CD4-positive, alpha-beta T cell treated with Interferon gamma for 1 hour (primary cell): Measurements from ENCODE around the gene BRD4.
A peak's percentile ranks its signal among the peaks of the same experiment; 100 is the strongest.

Source experiments
- DNase-seq: peaks from one replicate; pipeline ENCODE4 v3.0.0-alpha.2; 2020

BRD4 gene

DNA sequence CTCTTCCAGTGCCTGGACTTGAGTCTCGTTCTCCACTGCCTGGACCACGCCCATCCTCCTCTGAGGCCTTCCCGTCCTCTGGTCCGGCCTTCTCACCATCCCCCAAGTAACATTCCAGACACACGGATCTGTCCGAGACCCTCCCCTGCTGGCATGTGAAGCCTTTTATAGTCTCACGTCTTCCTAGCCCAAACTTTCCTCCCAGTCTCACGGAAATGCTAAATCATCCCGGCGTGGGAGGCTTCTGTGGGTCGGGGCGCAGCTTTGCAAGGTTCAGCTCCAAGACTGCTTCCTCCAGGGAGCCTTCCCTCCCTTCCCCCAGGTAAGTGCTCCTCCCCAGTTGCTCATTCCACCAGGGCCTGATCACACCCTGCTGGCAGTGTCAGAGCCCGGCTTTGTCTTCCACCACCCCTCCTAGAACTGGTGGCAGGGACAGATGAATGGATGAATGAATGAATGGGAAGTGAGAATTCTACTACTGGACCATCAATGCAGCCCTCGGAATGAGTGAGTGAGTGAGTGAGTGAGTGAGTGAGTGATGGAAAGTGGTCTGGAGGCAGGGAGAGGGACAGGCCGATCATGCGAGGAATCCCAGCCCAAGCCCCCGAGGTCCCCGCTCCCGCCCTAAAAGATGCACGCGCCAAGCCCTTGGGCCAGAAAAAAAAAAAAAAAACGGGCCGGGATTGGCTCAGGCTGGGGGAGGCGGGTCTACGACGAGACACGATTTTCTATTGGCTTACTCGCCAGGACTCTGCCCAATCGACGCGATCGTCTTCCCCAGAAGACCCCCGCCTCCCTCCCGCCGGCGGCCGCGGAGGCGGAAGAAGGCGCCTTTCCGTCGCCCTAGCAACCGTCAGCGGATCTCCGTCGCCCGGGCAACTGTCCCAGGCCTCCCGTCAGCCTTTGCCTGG is 109.3 kb downstream of the BRD4 start:
- peak; percentile 87 for DNase-seq

- DNase-seq = no peak
Observed at GRCh38 chr19:15220833-15221232, 111.5 kb downstream of the BRD4 start.

DNA sequence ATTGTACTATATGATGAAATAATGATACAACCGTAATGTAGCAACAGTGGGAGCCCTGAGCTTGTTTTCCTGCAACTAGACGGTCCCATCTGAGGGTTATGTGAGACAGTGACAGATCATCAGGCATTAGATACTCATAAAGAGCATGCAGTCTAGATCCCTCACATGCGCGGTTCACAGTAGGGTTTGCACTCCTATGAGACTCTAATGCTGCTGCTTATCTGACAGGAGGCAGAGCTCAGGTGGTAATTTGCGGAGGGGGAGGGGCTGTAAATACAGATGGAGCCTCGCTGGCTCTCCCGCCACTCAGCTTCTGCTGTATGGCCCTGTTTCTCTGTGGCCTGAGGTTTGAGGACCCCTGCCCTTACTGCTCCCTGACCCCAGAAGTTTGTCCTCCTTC is 113.8 kb downstream of the BRD4 start:
- DNase-seq = no peak

GRCh38 chr19:15216363-15216762 is 116.0 kb downstream of the BRD4 start:
- no peak for DNase-seq

DNA sequence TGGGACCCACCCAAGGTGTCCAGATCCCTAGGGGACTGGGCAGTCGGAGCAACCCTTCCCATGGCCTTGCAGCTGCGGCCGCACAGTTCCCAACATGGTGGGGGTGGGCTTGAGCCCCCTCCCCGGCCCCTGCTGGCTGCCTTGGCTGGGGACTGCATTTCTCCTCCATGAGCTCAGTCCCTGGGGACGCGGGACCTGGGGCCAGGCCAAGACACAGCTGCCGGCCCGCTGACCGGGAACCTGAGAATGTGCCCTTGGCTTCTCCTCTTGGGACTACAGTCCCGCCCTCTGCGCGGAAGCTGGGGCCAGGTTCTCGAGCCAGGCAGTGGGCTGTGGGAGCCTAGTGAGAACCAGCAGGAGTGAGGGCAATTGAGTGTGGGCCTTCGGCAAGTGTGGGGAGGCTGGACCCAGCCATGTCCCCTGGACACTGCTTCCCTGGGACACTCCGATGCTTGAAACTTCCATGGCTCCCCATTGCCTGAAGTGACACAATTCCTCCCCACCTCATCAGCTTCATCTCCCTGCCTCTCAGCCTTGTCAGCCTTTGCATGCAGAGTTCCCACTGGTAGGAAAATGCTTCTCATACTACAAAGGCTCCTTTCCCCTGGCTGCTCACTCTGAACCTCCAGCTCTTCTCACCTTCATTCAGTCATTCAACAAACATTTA is 118.5 kb downstream of the BRD4 start:
- no peak for DNase-seq

DNA sequence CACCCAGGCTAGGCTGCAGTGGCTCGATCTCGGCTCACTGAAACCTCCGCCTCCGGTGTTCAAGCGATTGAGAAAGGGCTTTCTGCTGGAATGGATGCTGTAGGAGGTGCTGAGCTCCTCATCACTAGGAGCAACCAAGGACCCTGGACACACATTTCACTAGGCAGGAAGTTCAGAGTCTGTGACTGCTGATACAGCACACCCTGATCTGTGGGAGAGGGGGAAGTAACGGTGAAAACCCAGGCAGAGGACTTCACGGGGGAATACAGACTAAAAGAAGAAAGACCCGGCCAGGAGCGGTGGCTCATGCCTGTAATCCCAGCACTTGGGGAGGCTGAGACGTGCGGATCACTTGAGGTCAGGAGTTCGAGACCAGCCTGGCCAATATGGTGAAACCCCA is 119.6 kb downstream of the BRD4 start:
- no peak for DNase-seq

DNA sequence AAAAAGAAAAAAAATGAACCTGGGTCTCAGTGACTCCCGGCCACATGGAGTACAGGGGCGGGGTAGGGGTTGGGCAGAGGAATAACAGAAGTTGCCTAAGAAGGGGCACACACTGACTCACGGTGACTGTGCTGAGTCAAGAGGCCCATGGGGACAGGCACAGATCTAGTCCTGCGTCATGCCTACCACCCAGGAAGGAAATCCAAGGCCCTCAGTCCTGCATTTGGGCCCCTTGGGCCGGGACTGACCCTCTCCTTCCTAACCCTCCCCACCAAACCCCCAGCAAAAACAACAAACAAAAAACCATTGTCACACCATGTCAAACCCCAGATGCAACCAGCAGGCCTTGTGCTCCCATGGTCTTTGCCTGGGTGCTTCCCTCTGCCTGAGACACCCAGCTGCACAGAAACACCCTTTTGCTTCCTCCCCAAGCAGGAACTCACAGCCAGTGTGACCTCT is 122.0 kb downstream of the BRD4 start:
- DNase-seq = peak; percentile 79

DNA sequence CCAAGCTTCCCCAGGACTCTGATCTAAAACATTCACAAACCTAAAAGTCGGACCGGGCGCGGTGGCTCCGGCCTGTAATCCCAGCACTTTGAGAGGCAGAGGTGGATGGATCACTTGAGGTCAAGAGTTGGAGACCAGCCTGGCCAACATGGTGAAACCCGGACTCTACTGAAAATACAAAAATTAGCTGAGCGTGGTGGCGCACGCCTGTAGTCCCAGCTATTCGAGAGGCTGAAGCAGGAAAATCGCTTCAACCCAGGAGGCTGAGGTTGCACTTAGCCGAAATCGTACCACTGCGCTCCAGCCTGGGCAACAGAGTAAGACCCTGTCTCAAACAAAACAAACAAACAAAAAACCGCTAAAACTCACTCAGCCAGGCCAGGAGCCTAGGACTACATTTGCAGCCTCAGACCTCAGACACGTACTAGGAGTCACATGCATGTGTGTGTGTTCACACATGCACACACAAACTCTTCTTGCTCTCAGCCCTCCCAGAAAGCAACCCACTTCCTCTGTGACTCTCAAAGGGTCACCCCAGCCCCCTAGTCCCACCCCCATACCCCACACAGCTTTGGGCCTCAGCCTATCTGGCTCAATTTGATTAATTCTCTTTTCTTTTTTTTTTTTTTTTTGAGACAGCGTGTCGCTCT is 130.8 kb downstream of the BRD4 start:
- no peak for DNase-seq

GRCh38 chr19:15200553-15201364 is 131.6 kb downstream of the BRD4 start, which contains the start of gene NOTCH3:
TSS of gene NOTCH3 (minus strand) at chr19:15200995. CDS start at chr19:15200905, 90 bp downstream.
- no peak for DNase-seq

- DNase-seq = no peak
Observed at GRCh38 chr19:15199661-15200552, 132.4 kb downstream of the BRD4 start.

DNA sequence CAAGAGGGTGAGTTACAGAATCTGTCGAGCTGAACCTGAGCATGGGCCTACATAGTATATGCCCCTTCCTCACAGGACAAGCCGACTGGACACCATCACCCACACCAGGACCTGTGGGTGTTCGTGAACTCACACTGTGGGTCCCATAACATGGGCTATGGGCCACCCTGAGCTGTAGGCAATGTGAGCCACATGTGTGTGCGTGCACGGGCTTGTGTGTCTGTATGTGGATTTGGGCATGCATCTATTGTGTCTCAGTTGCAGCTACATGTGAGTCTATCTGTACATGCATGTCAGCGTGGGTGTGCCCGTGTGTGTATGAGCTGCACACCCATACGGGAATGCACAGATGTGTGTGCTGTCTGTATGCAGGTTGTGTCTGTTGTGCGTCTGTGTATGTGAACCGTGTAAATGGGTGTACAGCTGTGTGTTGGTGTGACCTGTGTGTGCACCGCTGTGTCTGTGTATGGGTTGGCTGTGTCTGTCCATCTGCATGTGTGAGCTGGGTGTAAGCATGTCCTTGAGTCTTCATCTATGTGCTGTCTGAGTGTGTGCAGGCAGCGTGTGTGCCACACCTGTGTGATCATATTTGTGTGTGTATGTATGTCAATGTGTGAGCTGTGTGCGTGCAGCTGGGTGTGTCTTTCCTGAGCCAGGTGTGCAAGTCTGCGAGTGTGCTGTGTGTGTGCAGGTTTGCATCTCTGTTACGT is 133.2 kb downstream of the BRD4 start:
- DNase-seq = no peak

DNA sequence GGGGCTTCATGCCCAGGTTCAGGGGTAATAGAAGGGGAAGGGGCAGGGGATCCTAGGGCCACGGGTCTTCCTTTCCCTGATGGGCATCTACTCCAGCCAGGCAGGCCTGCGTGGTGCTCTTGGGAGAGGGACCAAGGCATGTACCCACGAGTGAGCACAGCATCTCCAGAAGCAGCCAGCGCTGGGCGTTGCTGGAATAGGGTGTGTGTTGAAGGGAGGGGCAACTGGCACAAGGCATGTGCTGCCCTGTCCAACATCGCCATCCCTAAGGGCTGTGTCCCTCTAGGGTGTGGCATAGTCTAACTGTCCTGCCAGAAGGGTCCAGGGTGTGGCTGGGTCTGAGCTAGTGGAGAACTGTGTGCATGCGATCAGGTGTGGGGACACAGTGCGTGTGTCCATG is 134.4 kb downstream of the BRD4 start:
- no peak for DNase-seq

DNA sequence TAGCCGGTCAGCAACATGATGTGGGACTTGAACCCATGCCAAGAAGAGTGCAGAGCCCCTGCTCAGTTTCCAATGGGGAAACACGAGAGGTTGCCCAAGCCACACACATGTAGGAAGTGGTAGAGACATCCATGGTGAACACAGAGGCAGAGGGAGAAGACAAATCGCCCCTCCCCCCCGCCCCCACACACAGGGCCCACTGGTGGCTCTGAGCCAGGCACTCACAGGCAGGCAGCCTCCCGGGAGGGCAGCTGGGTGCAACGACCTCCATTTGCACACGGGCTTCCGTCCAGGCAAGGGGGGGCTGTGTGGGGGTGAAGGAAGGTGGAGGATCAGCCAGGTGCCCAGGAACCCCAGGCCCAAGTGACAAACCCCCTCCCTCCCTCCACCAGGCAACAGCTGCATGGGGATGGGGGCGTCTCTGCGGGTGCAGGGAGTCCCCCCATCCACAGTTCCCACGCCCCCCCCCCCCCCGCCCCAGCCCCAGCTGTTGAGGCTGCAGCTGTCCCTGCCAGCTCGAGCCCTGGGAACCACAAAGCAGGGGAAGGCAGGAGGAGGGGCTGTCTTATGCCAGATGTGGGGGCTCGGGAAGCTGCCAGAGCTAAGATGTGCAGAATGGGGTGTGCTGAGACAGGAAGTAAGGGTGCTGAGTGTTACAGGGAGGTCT is 134.9 kb downstream of the BRD4 start:
- DNase-seq = no peak

GRCh38 chr19:15196360-15197005 is 135.9 kb downstream of the BRD4 start:
- no peak for DNase-seq

GRCh38 chr19:15195371-15196334 is 136.7 kb downstream of the BRD4 start:
- no peak for DNase-seq

DNA sequence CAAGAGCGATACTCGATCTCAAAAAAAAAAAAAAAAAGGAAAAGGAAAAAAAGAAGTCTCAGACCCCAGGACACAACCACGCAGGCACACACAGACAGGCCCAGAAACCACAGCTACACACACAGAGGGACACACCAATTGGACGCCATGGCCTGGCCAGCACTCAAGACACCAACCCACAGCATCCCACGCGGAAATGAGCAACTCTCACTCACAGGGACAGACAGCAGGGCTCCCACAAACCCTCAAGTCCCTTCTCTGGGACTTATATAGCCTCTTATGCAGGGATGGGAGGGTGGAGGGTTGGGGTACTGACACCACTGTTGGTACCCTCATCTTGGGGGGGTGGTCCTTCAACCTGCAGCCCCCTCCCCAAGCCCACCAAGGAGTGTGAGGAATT is 137.4 kb downstream of the BRD4 start:
- no peak for DNase-seq

- DNase-seq = no peak
Observed at GRCh38 chr19:15191982-15192381, 140.4 kb downstream of the BRD4 start.

GRCh38 chr19:15191514-15191913 is 140.8 kb downstream of the BRD4 start:
- DNase-seq = no peak

- DNase-seq = no peak
Observed at GRCh38 chr19:15188851-15189250, 143.5 kb downstream of the BRD4 start.
